Fibroblast of peridontal ligament (primary cell): Measurements from ENCODE around the gene TBC1D28.
"Not testable (repeated sequence)": the region's sequence is repeated elsewhere in the genome, so short reads cannot be mapped to it uniquely, and the experiment has no call there.

Experiments
- DNase-seq: peaks from one replicate; pipeline ENCODE4 v3.0.0-alpha.2; 2010; ENCODE audit errors: extremely low read depth

The TBC1D28 gene

GRCh38 chr17:18644291-18644690 lies at the start of gene TBC1D28:
Gene TBC1D28 (minus strand): TSS chr17:18644391. CDS start chr17:18641352, 3,039 bp downstream.
- not testable (repeated sequence) for DNase-seq

GRCh38 chr17:18682668-18683067 lies 38.5 kb upstream of the TBC1D28 start:
- DNase-seq, result not testable (repeated sequence)

GRCh38 chr17:18681767-18682571 lies 37.8 kb upstream of the TBC1D28 start, which contains the start of gene FOXO3B:
Gene FOXO3B (minus strand): TSS chr17:18682314. CDS start chr17:18681651, 663 bp downstream.
- peak; percentile 90 for DNase-seq

- not testable (repeated sequence) for DNase-seq
Observed at GRCh38 chr17:18677381-18677780, 33.2 kb upstream of the TBC1D28 start.

- DNase-seq, result not testable (repeated sequence)
Observed at GRCh38 chr17:18676928-18677327, 32.7 kb upstream of the TBC1D28 start.

GRCh38 chr17:18672395-18673227 lies 28.4 kb upstream of the TBC1D28 start:
- not testable (repeated sequence) for DNase-seq

- DNase-seq, result not testable (repeated sequence)
Observed at GRCh38 chr17:18668625-18669024, 24.4 kb upstream of the TBC1D28 start.

- not testable (repeated sequence) for DNase-seq
Observed at GRCh38 chr17:18667535-18667934, 23.3 kb upstream of the TBC1D28 start.

GRCh38 chr17:18666326-18666725 lies 22.1 kb upstream of the TBC1D28 start:
- not testable (repeated sequence) for DNase-seq

- peak; percentile 1 for DNase-seq
Observed at GRCh38 chr17:18661924-18662624, 17.9 kb upstream of the TBC1D28 start.

GRCh38 chr17:18650094-18650493 lies 5.9 kb upstream of the TBC1D28 start:
- DNase-seq, result not testable (repeated sequence)

- DNase-seq, result not testable (repeated sequence)
Observed at GRCh38 chr17:18643124-18643523, 1.1 kb downstream of the TBC1D28 start.

- not testable (repeated sequence) for DNase-seq
Observed at GRCh38 chr17:18638357-18638756, 5.8 kb downstream of the TBC1D28 start.

- DNase-seq, result not testable (repeated sequence)
Observed at GRCh38 chr17:18636237-18636636, 8.0 kb downstream of the TBC1D28 start.

GRCh38 chr17:18635773-18636172 lies 8.4 kb downstream of the TBC1D28 start:
- DNase-seq, result not testable (repeated sequence)

GRCh38 chr17:18634550-18635263 lies 9.5 kb downstream of the TBC1D28 start:
- DNase-seq, result not testable (repeated sequence)

GRCh38 chr17:18626152-18626870 lies 17.9 kb downstream of the TBC1D28 start:
- DNase-seq, result no peak

GRCh38 chr17:18625509-18626104 lies 18.6 kb downstream of the TBC1D28 start:
- DNase-seq, result peak; percentile 90

- DNase-seq, result peak; percentile 30
Observed at GRCh38 chr17:18624862-18625501, 19.2 kb downstream of the TBC1D28 start.
